ENCODE measurements around the gene C10orf120.

Gene C10orf120

DNA sequence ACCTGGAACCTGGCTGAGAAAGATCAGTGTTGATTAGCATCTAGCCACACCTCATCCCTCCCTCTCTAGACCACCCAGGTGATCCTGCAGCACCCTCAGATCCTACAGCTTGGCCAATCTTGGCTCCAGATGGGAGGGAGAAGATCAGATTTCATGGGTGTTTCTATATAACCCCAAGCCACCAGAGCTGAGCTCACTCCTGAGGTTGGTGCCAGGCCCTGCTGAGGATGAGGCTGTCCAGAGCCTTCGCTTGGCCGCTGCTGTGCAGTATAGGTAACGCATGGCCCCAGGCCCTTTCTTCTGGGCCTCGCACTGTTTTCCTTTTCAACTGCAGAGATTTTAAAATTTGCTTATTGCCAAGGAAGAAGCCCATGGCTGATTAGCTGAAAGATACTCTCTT is 27.0 kb downstream of the C10orf120 start:
- no peak overlapping the region for H3K9ac ChIP-seq (ENCODE audit: low read depth, low read length)
- H3K27ac ChIP-seq (ENCODE audit: low read length): no peak overlapping the region
- no peak overlapping the region for H3K4me3 ChIP-seq (ENCODE audit: low read length)
- H3K9me3 ChIP-seq (ENCODE audit: insufficient read depth, low read depth, low read length): no peaks in the 10 kb centered on the region
- no peaks in the 10 kb centered on the region for H3K36me3 ChIP-seq (ENCODE audit: insufficient read depth, low read depth, low read length)
- no peaks in the 10 kb centered on the region for H3K4me1 ChIP-seq (ENCODE audit: insufficient read depth, low read length)
- H3K27me3 ChIP-seq (ENCODE audit: insufficient read depth, low read length): no peaks in the 10 kb centered on the region; the same call in 1 of the 2 replicates

DNA sequence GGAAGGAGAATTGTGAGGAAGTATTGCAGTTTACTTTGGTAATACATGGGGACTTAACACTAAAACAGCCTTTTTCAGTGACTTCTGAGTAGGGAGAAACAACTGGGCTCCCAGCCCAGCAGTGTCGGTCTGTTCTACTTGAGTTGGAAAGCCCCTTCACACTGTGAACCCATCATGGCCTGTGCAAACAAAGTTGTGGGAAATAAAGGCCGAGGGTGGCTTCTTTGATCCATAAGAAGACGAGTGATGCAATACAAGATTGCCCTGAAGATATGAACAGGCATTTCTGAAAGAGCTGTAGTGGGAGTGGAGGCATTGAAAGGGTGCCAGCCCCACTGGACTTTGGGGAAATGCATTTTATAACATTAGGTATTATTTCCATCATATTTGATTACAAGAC is 28.3 kb downstream of the C10orf120 start:
- H3K27ac ChIP-seq (ENCODE audit: low read length): no peak overlapping the region
- H3K36me3 ChIP-seq (ENCODE audit: insufficient read depth, low read depth, low read length): no peaks in the 10 kb centered on the region
- H3K27me3 ChIP-seq (ENCODE audit: insufficient read depth, low read length): no peaks in the 10 kb centered on the region; the same call in 1 of the 2 replicates

DNA sequence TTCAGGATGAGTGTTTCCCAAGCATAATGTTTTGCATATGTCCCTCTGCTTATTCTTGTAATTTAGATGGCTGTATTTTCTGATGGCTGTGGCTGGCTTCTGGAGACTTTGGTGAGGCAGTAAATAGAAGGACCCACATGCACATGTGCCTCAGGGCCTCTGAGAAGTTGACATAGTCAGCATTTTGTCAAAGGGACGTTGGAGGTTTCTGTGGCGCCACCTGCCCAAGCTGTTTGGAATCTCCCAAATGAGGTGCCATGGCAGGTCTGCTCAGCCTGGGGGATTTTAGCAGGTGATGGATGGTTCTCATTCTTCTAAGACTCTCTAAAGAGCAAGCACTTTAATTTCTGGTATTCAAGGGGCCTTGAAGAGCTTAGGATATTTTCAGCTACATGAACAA is 29.8 kb downstream of the C10orf120 start:
- Histone ChIP-seq H3K4me3 (ENCODE audit: low read length) (no peak overlapping the region), H3K27me3 (ENCODE audit: insufficient read depth, low read length) (no peaks in the 10 kb centered on the region), H3K9me3 (ENCODE audit: insufficient read depth, low read depth, low read length) (no peaks in the 10 kb centered on the region), H3K36me3 (ENCODE audit: insufficient read depth, low read depth, low read length) (no peaks in the 10 kb centered on the region), H3K9ac (ENCODE audit: low read depth, low read length) (no peak overlapping the region), H3K27ac (ENCODE audit: low read length) (no peak overlapping the region), H3K4me1 (ENCODE audit: insufficient read depth, low read length) (no peaks in the 10 kb centered on the region)

More for the DNA sequence above, 28.3 kb downstream of the C10orf120 start:
- H3K9me3 ChIP-seq (ENCODE audit: insufficient read depth, low read depth, low read length): no peaks in the 10 kb centered on the region
- H3K4me1 ChIP-seq (ENCODE audit: insufficient read depth, low read length): no peaks in the 10 kb centered on the region
- H3K9ac ChIP-seq (ENCODE audit: low read depth, low read length): no peak overlapping the region
- H3K4me3 ChIP-seq (ENCODE audit: low read length): no peak overlapping the region

DNA sequence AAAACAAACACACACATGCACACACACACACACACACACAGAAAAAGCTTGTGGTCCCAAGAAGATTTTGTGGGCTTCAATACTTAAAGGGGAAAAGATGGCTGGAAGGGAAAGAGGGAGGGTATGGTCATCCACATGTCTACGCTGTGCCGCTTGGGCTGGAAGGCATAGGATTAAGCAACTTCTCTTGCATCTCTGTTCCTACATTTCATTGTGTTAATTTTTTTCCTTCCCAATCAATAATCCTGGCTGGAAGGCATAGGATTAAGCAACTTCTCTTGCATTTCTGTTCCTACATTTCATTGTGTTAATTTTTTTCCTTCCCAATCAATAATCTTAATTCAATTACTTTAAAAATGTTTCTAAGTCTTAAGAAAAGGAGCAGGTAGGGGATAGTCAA is 30.6 kb downstream of the C10orf120 start:
- Histone ChIP-seq H3K9me3 (ENCODE audit: insufficient read depth, low read depth, low read length) (no peaks in the 10 kb centered on the region), H3K4me1 (ENCODE audit: insufficient read depth, low read length) (no peaks in the 10 kb centered on the region), H3K36me3 (ENCODE audit: insufficient read depth, low read depth, low read length) (no peaks in the 10 kb centered on the region), H3K9ac (ENCODE audit: low read depth, low read length) (no peak overlapping the region), H3K27me3 (ENCODE audit: insufficient read depth, low read length) (no peaks in the 10 kb centered on the region), H3K4me3 (ENCODE audit: low read length) (no peak overlapping the region), H3K27ac (ENCODE audit: low read length) (no peak overlapping the region)

DNA sequence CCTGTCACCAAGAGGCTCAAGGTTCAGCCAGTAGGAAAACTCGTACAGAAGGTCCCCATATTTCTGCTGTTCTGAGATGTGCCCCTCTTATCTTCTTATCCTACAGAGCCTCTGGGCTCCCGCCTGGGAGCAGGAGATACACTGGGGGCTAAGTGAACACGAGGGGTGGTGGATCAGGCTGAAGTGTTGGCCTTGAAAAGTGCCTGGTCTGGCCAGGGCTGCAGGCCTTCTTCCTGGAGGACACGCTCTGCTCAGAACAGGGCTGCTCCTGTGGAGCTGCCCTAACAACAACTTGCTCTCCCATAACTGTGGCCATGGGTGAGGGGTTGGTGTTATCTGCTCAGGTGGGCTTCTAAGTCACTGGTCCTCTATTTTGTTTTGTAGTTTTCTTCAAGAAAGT is 33.7 kb downstream of the C10orf120 start:
- Histone ChIP-seq H3K9me3 (ENCODE audit: insufficient read depth, low read depth, low read length) (no peaks in the 10 kb centered on the region), H3K4me1 (ENCODE audit: insufficient read depth, low read length) (no peaks in the 10 kb centered on the region), H3K27me3 (ENCODE audit: insufficient read depth, low read length) (no peaks in the 10 kb centered on the region), H3K9ac (ENCODE audit: low read depth, low read length) (no peak overlapping the region), H3K27ac (ENCODE audit: low read length) (no peak overlapping the region), H3K36me3 (ENCODE audit: insufficient read depth, low read depth, low read length) (no peaks in the 10 kb centered on the region), H3K4me3 (ENCODE audit: low read length) (no peak overlapping the region)

DNA sequence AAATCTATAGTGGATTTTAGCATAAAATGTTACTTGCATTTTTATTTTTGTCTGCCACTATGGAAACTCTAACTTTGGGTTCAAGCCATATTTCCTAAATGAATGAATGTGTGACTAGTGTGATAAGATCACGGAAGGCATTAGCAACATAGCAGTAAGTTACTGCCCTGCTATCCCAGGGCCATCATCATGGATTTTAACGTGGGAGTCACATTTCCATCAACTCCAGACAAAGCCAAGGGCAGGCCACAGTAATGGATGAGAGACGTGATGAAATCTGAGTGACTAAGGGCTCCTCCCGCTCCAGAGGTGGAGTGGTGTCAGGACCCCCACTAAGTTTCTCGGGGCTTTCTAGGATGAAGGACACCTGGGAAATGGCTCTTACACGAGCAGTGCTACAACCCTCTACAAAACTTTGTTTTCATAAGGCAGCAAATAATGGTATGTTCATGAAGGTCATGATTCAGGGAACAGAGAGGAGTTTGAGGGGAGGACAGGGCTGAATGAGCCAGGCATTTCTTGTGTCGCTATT is 34.3 kb downstream of the C10orf120 start:
- no peak overlapping the region for H3K9ac ChIP-seq (ENCODE audit: low read depth, low read length)
- H3K4me3 ChIP-seq (ENCODE audit: low read length): no peak overlapping the region
- H3K27ac ChIP-seq (ENCODE audit: low read length): no peak overlapping the region
- no peaks in the 10 kb centered on the region for H3K9me3 ChIP-seq (ENCODE audit: insufficient read depth, low read depth, low read length)
- no peaks in the 10 kb centered on the region for H3K36me3 ChIP-seq (ENCODE audit: insufficient read depth, low read depth, low read length)
- no peaks in the 10 kb centered on the region for H3K27me3 ChIP-seq (ENCODE audit: insufficient read depth, low read length)
- no peaks in the 10 kb centered on the region for H3K4me1 ChIP-seq (ENCODE audit: insufficient read depth, low read length)

DNA sequence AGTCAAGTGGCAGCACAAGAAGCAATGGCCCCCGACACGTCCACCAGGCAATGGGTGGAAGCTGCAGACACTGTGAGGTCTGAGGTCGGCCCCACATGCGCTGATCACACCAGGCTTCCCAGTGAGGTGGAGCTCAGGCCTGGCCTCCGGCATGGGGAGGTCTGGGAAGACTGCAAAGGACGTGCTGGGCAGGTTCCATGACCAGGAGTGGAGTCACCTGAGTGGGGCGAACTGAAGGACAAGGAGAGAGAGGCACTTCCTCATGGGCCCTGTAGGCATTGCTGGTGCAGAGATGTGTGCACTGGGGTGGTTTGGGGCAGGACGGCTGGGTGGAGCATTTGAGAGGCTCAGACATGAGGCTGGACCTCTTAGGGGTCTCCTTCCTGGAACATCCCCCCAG is 35.1 kb downstream of the C10orf120 start:
- no peak overlapping the region for H3K27ac ChIP-seq (ENCODE audit: low read length)
- H3K27me3 ChIP-seq (ENCODE audit: insufficient read depth, low read length): no peaks in the 10 kb centered on the region
- no peaks in the 10 kb centered on the region for H3K36me3 ChIP-seq (ENCODE audit: insufficient read depth, low read depth, low read length)
- H3K4me1 ChIP-seq (ENCODE audit: insufficient read depth, low read length): no peaks in the 10 kb centered on the region
- no peaks in the 10 kb centered on the region for H3K9me3 ChIP-seq (ENCODE audit: insufficient read depth, low read depth, low read length)
- H3K4me3 ChIP-seq (ENCODE audit: low read length): no peak overlapping the region
- no peak overlapping the region for H3K9ac ChIP-seq (ENCODE audit: low read depth, low read length)

DNA sequence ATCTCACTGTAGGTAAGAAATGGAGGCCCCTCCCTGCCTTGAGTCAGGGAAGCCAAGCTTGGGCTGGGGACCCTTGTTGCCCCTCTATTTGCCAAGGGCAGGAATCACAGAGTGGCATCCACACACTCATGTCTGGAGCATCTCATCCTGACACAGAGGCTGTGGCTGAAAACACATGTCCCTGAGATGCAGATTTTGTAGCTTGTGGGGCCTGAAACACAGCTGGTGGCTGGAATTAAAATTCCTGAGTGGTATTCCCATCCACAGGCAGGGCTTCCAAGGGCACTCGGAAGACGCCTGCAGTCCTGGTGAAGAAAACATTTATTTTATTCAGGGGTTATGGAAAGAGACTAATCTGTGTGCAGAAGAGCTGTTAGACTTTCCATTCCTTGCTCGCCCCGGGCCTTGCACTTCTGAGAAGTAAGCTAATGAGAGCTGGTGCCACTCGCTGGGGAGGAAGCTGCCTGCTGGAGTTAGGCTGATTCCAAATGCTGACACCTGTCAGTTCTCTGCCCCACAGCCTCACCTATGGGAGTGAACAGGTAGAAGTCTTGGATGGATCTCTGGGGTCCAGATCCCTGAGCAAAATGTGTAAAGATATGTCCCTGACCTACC is 36.0 kb downstream of the C10orf120 start:
- Histone ChIP-seq H3K9me3 (ENCODE audit: insufficient read depth, low read depth, low read length) (no peaks in the 10 kb centered on the region), H3K36me3 (ENCODE audit: insufficient read depth, low read depth, low read length) (no peaks in the 10 kb centered on the region), H3K27me3 (ENCODE audit: insufficient read depth, low read length) (no peaks in the 10 kb centered on the region), H3K27ac (ENCODE audit: low read length) (no peak overlapping the region), H3K9ac (ENCODE audit: low read depth, low read length) (no peak overlapping the region), H3K4me3 (ENCODE audit: low read length) (no peak overlapping the region), H3K4me1 (ENCODE audit: insufficient read depth, low read length) (no peaks in the 10 kb centered on the region)

DNA sequence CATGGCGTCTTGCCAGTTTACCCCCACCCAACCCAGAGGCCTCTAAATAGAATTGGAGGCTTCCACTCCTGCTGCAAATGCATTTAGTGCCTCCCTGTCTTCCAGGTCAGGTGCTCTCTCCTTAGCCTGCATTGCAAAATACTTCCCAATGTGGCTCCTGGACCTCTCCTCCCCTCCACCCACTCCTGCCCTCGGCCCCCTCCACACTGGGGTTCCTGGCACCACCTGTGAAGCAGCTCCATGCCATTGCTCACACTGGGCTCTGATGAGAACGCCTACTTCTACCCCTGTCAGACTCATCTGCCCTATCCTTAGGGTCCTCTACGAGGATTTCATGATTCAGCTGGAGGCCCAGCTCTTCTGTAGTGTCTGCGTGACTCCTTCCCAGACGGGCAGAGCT is 37.4 kb downstream of the C10orf120 start:
- H3K4me1 ChIP-seq (ENCODE audit: insufficient read depth, low read length): no peaks in the 10 kb centered on the region
- no peak overlapping the region for H3K9ac ChIP-seq (ENCODE audit: low read depth, low read length)
- no peaks in the 10 kb centered on the region for H3K36me3 ChIP-seq (ENCODE audit: insufficient read depth, low read depth, low read length)
- H3K27me3 ChIP-seq (ENCODE audit: insufficient read depth, low read length): no peaks in the 10 kb centered on the region
- H3K9me3 ChIP-seq (ENCODE audit: insufficient read depth, low read depth, low read length): no peaks in the 10 kb centered on the region
- H3K4me3 ChIP-seq (ENCODE audit: low read length): no peak overlapping the region
- H3K27ac ChIP-seq (ENCODE audit: low read length): no peak overlapping the region

DNA sequence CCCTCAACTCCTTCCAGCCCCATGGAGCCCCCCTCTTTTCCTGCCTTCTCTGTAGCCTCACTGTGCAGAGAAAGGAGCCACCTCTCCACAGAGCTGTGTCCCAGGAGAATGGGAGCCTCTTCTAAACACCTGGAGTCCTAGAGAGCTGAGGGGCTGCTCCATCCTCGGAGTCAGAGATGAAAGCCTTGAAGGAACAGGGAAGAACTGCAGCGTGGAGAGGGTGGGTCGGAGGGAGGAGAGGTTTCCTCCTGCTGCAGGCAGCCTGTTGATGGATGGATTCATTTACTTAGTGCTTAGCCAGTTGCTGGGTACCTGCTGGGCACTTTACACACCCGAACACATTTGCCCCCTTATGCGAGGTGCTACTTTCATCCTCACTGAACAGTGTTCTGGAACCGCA is 39.0 kb downstream of the C10orf120 start:
- H3K27me3 ChIP-seq (ENCODE audit: insufficient read depth, low read length): no peaks in the 10 kb centered on the region
- no peaks in the 10 kb centered on the region for H3K9me3 ChIP-seq (ENCODE audit: insufficient read depth, low read depth, low read length)
- H3K36me3 ChIP-seq (ENCODE audit: insufficient read depth, low read depth, low read length): no peaks in the 10 kb centered on the region
- no peak overlapping the region for H3K27ac ChIP-seq (ENCODE audit: low read length)
- no peak overlapping the region for H3K4me3 ChIP-seq (ENCODE audit: low read length)
- H3K9ac ChIP-seq (ENCODE audit: low read depth, low read length): no peak overlapping the region
- H3K4me1 ChIP-seq (ENCODE audit: insufficient read depth, low read length): no peaks in the 10 kb centered on the region

DNA sequence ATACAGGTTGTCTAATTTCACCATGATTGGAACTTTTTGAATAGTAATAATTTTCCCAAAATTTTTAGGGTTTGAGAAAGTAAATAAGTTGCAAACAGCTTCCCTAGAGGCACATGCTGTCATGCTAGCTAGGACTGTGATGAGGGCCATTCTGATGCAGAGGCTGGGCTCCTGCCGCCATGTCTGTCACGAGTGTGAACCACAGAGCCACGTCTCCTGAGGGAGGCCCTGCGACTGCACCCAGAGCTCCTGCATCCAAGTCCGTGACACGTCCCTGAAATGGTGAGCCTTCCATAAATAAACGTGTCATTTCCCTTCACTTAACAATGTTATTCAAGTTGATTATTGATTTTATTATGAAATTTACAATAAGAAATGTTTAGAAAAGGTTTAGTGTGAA is 40.0 kb downstream of the C10orf120 start:
- Histone ChIP-seq H3K9ac (ENCODE audit: low read depth, low read length) (no peak overlapping the region), H3K4me1 (ENCODE audit: insufficient read depth, low read length) (no peaks in the 10 kb centered on the region), H3K36me3 (ENCODE audit: insufficient read depth, low read depth, low read length) (no peaks in the 10 kb centered on the region), H3K4me3 (ENCODE audit: low read length) (no peak overlapping the region), H3K27me3 (ENCODE audit: insufficient read depth, low read length) (no peaks in the 10 kb centered on the region), H3K27ac (ENCODE audit: low read length) (no peak overlapping the region), H3K9me3 (ENCODE audit: insufficient read depth, low read depth, low read length) (no peaks in the 10 kb centered on the region)

DNA sequence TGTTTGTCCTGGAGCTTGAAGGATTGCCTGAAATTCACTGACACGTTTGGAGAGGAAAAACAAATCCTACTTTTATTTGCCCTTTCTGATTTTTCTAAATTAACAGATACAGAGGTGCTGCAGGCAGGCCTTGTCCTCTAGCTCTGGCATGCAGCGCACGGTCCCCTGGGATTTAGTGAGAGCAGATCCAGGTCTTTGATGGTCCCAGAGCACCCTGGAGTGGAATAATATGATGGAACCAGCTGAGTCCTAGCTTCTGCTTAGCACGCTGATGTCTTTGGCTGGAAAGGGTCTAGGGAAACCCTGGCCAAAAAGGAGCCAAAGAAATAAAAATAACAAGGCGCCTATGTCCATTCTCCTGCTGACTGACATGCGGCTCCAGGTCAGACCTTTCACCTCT is 40.5 kb downstream of the C10orf120 start:
- Histone ChIP-seq H3K27ac (ENCODE audit: low read length) (no peak overlapping the region), H3K9me3 (ENCODE audit: insufficient read depth, low read depth, low read length) (no peaks in the 10 kb centered on the region), H3K9ac (ENCODE audit: low read depth, low read length) (no peak overlapping the region), H3K4me1 (ENCODE audit: insufficient read depth, low read length) (no peaks in the 10 kb centered on the region), H3K4me3 (ENCODE audit: low read length) (no peak overlapping the region), H3K36me3 (ENCODE audit: insufficient read depth, low read depth, low read length) (no peaks in the 10 kb centered on the region), H3K27me3 (ENCODE audit: insufficient read depth, low read length) (no peaks in the 10 kb centered on the region)
